ENCODE data around the gene RPL23.

DNA sequence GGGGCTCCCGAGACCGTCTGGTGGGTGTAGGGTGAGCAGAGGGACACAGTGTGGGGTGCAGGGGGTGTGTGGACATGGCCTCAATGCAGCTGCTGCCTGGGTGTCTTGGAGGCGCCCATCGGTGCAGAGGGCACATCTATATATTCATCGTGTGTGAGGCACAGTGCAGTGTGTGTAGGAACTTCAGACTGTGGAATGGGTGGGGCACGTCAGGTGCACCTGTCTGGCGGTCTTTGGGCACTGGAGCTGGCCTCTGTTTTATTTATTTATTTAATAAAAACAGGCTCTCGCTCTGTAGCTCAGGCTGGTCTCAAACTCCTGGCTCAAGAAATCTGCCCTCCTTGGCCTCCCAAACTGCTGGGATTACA is 33.1 kb upstream of the RPL23 start:
- TF ChIP-seq POLR2A (IDR thresholded peaks at IDR 0.05): no peak
- TF ChIP-seq, protein P1, sequence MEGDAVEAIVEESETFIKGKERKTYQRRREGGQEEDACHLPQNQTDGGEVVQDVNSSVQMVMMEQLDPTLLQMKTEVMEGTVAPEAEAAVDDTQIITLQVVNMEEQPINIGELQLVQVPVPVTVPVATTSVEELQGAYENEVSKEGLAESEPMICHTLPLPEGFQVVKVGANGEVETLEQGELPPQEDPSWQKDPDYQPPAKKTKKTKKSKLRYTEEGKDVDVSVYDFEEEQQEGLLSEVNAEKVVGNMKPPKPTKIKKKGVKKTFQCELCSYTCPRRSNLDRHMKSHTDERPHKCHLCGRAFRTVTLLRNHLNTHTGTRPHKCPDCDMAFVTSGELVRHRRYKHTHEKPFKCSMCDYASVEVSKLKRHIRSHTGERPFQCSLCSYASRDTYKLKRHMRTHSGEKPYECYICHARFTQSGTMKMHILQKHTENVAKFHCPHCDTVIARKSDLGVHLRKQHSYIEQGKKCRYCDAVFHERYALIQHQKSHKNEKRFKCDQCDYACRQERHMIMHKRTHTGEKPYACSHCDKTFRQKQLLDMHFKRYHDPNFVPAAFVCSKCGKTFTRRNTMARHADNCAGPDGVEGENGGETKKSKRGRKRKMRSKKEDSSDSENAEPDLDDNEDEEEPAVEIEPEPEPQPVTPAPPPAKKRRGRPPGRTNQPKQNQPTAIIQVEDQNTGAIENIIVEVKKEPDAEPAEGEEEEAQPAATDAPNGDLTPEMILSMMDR (IDR thresholded peaks at IDR 0.05): no peak

All from gastroesophageal sphincter (tissue), 3 donors.